GM18519 (cell line): ENCODE measurements around the gene AOC2.
"Not testable (repeated sequence)": the region's sequence is repeated elsewhere in the genome, so short reads cannot be mapped to it uniquely, and the experiment has no call there.

ENCODE experiments used
- ATAC-seq: cut with Tn5 transposase; IDR thresholded peaks from one replicate; pipeline ENCODE4 v1.9.1; 2021; ENCODE audit warnings: mild to moderate bottlenecking, moderate library complexity; ENCODE audit not compliant: unreplicated experiment, low FRiP score

Gene AOC2

DNA sequence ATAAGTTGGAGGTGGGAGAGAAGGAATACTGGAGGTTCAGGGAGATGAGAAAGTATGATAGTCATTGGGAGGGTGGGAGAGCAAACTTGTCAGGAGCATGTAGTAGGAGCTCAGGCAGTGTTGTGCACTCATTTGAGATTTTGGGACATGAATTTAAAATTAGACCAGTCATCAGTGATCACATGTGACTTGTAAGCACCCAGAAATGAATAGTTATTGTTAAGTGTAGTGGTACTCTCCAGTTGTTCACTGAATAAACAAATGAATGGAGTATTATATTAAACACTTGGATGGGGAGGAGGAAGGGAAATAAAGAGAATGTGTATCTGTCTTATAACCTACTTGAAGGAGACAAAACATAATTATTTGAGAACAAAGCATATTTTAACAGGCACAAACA, 13.4 kb upstream of the AOC2 start:
- ATAC-seq: no peak

DNA sequence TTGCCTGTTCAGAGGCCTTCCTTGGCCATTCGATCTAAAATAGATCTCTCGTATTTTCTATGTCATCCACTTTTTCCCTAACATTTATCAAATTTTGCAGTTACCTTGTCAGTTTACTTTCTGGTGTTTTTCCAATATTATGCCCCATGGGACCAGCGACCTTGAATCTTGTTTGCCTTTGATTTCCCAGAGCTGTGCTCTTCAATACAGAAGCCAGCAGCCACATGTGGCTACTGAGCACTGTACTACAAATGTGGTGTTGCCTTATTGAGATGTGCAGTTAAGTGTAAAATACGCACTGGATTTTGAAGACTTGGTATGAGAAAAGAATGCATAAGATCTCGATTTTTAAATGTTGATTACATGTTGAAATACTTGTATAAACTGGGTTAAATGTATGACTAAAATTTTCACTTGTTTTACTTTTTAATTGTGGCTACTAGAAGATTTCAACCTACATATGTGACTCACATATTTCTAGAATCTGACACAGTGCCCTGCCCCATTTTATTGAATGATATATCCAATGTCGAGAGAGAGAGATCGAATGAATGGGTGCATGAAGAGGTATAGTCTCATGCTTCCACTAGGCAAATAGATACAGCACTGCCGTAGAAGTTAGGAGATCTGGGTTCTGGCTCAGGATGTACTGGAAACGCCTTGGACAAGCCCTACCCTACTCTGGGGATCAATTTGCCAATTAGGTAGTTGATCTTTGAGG, 12.0 kb upstream of the AOC2 start:
- no peak for ATAC-seq

DNA sequence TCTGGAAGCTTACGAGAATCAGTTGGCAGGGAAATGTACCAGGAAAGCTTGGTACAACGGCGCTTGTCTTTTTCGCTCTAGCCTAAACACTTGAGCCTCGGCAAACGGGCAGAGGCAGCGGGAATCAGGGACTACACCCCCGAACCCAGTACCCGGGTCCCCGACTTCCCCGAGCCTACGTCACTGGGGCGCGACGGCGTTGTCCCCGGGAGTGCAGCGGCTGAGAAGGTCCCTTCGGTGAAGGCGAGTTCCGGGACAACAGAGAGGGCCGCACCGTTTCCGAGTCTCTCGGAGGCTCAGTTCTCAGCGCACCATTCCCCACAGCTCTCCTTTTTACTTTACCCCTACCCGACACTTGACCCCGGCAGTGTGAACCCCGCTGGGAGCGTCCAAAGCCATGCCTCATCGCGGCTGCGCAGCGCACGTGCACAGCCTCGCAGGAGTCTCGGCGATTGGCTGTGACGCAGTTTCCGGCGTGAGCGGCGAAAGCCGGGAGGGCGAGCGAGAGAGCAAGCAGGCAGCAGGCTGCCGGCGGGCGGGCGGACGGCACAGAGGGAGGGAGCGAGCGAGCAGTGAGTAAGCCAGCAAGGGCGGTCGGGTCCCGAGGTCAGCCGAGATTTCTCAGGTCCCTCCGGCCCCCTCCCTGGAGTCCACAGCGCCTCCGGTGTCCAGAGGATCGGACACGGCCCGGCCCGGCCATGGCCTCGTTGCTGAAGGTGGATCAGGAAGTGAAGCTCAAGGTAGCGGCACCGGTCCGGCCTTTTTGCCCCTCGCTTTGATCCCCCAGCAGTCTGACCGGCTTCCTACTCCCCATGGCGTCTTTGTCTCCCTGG, 11.2 kb upstream of the AOC2 start, which contains the start of gene PSME3:
TSS of gene PSME3 (plus strand) at position 464 of the 833 bp plus-strand sequence. CDS start at position 699, 235 bp downstream.
- ATAC-seq: peak; percentile 76

DNA sequence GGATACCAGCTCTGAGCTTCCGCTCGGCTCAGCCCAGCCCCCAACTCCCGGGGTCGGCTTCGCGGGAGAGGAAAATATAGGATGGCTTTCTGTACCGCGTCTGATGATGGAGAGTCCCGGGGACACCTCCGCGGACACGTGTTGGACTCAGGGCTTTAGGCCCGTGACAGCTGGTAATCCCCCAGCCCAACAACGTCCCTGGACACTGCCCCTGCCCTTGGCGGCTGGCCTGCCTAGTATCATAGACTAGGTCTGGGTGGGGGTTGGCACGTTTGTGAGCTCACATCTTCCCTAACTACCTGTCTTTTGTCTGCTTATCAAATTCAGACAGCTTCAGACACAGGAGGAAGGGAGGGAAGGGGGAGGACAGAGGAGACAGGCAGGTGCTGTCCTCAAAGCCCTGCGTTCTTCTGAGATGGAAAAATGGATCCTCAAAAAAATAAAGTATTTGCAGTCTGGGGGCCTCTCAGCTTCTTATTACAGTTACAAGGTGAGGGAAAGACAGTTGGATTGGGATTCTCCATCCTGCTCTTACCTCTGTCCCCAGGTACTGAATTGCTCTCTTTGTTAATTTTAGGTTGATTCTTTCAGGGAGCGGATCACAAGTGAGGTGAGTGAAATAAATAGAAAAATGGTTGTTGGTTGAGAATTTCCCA, 10.5 kb upstream of the AOC2 start:
- ATAC-seq: no peak

DNA sequence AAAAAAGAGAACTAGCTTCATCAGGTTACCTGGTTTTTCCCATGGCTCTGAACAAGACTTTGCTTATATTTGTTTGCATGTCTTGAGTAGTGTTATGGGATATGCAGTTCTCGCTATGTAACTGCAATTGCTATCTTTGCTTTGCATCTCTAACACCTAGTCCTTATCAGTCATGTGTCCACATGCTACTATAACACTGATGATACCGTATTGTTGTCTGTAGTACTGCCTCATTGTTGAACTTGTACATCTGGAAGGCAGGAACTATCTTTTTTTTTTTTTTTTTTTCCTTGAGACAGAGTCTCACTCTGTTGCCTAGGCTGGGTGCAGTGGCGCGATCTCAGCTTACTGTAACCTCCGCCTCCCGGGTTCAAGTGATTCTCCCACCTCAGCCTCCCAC, 8.6 kb upstream of the AOC2 start:
- ATAC-seq: no peak

DNA sequence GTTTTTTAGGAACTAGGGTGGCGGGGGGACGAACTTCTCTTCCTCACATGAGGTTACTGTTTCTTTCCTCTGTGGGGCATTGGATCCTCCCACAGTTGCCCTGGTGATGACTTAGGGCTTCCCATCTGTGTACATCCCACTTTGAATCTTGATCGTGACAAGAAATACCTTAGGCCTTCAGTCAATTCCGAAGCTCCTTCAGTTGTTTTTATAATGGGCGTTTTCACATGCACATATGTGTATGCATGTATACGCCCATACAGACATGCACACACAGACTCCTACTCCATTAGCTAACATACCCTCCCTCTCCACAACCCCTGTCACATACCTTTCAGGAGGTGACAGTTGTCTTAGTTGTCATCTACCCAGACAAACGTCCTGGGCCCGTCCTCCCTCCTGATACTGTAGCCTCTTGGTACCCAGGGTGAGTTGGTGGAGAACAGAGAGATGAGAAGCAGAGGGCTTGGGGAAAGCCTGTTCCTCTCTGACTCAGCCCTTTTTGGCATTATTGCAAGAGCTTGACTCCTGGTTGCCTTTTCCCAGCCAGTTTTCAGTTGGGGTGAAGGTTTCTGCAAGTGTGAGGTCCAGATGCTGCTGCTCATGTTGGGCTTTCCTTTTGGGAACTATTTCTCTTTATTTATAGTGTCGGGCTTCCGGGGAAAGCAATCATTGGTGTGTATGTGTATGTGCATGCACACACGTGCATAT, 2.2 kb upstream of the AOC2 start:
- no peak for ATAC-seq

DNA sequence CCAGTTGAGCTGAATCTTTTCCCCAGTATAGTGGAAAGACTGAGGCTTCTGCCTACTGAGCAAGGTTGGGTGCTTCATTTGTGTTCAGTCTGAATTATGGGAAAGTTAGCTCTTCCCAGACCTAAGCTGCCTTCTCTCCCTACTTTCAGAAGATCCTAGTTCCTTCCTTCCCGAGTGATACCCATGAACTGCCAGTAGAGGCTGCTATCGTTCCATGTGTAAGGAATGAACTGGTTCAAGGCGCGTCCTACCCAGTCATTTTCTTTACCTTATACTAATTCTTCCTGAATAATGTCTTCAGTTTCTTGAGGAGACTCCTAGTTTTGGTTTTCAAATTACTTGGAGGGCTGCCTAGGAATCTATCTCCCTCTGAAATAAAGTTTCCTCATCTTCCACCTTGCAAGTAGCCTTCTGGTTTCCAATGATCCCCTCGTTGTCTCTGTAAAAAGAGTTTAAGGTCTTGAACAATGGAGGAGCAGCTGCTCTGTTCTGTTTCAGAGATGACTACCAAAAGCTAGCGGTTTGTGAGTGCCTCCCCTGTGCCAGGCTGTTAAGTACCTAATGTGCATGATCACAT, 934 bp upstream of the AOC2 start:
- ATAC-seq: no peak

DNA sequence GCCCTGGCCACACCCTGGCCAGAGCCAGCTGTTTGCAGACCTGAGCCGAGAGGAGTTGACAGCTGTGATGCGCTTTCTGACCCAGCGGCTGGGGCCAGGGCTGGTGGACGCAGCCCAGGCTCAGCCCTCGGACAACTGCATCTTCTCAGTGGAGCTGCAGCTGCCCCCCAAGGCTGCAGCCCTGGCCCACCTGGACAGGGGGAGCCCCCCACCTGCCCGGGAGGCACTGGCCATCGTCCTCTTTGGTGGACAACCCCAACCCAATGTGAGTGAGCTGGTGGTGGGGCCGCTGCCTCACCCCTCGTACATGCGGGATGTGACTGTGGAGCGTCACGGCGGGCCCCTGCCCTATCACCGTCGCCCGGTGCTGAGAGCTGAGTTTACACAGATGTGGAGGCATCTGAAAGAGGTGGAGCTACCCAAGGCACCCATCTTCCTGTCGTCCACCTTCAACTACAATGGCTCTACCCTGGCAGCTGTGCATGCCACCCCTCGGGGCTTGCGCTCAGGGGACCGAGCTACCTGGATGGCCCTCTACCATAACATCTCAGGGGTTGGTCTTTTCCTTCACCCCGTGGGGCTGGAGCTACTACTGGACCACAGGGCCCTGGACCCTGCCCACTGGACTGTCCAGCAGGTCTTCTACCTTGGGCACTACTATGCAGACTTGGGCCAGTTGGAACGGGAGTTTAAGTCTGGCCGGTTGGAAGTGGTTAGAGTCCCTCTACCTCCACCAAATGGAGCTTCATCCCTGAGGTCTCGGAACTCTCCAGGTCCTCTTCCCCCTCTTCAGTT, 578 bp downstream of the AOC2 start:
- ATAC-seq: no peak

DNA sequence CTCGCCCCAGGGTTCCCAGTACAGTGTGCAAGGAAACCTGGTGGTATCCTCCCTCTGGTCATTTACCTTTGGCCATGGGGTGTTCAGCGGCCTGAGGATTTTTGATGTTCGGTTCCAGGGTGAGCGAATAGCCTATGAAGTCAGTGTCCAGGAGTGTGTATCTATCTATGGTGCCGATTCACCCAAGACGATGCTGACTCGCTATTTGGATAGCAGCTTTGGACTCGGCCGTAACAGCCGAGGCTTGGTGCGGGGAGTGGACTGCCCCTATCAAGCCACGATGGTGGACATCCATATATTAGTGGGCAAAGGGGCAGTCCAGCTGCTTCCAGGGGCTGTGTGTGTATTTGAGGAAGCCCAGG, 1.2 kb downstream of the AOC2 start:
- no peak for ATAC-seq

DNA sequence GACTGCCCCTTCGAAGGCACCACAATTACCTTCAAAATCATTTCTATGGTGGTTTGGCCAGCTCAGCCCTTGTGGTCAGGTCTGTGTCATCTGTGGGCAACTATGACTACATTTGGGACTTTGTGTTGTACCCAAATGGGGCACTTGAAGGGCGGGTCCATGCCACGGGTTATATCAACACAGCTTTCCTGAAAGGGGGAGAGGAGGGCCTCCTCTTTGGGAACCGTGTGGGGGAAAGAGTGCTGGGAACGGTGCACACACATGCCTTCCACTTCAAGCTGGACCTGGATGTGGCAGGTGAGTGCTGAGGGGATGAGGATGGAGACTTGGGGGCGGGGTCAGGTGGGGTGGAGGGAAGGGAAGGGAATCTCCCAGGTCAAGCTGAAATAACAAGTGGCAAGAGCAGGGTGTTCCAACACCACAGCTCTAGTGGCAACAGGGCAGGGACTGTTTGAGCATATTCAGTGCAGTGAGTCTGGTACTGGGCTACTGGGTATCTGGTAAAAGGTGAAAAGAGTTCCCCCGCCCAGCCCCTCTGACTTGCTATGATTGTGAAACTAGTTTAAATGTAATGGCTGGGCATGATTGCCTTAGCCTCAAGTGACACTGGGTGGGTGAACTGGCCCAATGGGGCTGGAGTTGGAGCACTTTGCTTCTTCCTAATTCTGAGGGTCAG, 1.7 kb downstream of the AOC2 start:
- ATAC-seq: no peak

DNA sequence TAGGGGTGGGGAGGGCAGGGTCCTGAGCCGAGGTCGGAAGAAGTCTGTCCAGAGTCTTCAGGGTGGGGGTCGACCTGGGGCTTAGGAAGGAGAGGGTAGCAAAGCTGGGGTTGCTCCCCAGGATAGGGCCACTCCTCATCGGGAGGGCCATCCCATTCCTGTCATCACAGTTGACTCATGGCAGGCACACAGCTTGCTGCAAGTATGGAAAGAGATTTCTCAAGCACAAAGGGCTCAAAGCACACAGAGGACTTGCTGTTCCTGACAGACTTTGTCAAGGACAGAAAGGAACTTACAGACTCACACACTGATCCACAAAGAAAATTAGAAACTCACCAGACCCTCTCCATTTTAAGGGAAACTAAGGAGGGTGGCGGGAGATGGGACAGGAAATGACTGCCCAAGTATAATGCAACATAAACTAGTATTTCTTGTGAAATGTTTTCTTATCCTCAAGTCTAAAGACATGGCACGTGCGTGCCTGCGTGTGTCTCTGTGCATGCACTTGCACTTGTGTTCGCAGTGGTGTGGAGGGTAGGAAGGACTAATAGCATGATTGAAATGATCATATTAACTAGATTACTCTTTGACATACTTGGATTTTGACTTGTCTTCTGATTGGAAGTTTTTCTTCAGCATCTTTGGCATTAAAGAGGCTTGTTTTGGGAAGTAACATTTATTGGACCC, 2.4 kb downstream of the AOC2 start:
- ATAC-seq: no peak

DNA sequence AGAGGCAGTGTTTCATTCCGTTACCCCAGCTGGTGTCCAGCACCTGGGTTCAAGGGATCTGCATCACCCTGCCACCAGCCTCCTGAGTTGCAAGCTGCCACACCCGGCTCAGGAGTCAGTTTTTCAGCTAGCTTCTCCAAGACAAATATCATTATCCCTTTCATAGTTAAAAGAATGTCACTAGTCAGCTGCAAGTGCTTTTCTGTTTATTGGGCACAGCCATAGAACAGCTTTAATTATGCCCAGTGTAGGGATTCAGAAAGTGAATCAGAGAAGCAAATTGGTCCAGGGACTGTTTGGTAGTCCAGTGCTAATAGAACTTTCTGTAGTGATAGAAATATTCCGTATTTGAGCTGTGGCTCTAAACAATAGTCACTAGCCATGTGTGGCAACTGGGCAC, 3.7 kb downstream of the AOC2 start:
- ATAC-seq: no peak

DNA sequence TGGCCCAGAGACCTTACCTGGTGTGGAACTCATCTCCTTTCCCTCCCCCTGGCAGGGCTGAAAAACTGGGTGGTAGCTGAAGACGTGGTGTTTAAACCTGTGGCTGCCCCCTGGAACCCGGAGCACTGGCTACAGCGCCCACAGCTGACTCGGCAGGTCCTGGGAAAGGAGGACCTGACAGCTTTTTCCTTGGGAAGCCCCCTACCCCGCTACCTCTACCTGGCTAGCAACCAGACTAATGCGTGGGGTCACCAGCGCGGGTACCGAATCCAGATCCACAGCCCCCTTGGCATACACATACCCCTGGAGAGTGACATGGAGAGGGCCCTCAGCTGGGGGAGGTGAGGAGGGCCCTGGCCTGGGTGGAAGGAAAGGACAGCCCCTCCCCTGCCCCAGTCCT, 4.7 kb downstream of the AOC2 start:
- no peak for ATAC-seq

DNA sequence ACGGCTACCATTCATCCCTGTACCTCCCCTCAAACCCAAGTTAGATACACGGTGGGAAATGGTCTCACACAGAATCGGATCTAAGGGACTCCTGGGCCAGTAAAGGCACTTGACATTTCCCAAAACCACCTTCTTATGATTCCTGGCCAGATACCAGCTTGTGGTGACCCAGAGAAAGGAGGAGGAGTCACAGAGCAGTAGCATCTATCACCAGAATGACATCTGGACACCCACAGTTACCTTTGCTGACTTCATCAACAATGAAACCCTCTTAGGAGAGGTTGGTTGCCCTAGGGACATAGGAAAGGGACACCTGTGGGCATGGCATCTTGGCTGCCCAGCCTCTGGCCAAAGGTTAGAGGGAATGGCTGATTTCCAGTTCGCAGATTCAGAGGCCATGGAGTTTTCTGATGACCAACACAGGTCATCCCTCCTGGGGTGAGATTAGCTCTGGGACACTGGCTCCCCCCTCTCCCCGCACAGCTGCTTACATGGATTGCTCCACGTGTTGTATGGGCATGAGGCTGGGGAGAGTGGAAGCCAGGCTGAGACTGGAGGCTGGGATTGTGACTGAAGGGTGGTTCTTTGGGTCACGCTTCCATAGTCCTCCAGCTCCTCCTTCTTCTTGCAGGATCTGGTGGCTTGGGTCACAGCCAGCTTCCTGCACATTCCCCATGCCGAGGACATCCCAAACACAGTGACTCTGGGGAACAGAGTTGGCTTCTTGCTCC, 5.2 kb downstream of the AOC2 start:
- ATAC-seq: no peak

DNA sequence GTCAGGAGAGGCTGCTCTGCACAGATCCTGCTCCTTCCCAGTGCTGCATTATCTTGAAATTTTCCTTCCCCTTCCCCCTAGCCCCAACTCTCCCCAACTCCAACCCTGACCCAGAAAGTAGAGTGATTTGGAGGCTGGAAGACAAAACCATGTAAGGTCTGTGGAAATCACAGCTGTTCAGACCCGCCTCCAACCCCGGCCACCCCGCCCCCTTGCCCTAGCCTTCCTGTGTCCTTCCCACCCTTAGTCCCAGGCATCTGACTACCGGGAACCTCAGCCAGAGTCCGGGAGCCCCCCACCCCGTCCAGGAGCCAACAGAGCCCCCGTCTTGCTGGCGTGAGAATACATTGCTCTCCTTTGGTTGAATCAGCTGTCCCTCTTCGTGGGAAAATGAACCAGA, 6.6 kb downstream of the AOC2 start, which contains the start of gene AOC3:
TSS of gene AOC3 (plus strand) at position 246 of the 400 bp plus-strand sequence. CDS start at position 391, 145 bp downstream.
- ATAC-seq: no peak

DNA sequence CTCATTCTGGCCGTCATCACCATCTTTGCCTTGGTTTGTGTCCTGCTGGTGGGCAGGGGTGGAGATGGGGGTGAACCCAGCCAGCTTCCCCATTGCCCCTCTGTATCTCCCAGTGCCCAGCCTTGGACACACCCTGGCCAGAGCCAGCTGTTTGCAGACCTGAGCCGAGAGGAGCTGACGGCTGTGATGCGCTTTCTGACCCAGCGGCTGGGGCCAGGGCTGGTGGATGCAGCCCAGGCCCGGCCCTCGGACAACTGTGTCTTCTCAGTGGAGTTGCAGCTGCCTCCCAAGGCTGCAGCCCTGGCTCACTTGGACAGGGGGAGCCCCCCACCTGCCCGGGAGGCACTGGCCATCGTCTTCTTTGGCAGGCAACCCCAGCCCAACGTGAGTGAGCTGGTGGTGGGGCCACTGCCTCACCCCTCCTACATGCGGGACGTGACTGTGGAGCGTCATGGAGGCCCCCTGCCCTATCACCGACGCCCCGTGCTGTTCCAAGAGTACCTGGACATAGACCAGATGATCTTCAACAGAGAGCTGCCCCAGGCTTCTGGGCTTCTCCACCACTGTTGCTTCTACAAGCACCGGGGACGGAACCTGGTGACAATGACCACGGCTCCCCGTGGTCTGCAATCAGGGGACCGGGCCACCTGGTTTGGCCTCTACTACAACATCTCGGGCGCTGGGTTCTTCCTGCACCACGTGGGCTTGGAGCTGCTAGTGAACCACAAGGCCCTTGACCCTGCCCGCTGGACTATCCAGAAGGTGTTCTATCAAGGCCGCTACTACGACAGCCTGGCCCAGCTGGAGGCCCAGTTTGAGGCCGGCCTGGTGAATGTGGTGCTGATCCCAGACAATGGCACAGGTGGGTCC, 7.2 kb downstream of the AOC2 start:
- ATAC-seq: not testable (repeated sequence)

DNA sequence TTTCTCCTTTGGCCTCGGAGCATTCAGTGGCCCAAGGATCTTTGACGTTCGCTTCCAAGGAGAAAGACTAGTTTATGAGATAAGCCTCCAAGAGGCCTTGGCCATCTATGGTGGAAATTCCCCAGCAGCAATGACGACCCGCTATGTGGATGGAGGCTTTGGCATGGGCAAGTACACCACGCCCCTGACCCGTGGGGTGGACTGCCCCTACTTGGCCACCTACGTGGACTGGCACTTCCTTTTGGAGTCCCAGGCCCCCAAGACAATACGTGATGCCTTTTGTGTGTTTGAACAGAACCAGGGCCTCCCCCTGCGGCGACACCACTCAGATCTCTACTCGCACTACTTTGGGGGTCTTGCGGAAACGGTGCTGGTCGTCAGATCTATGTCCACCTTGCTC, 8.0 kb downstream of the AOC2 start:
- ATAC-seq: no peak
